Thyroid gland (tissue), 4 donors: ENCODE results near the gene PSMG4. TPM values are rescaled to one million over a fixed set of nuclear protein-coding genes. Genes with fewer than 3 reads are reported as not detected.

Experiments used
- DNase-seq, 2 donors: peaks; one replicate each; pipeline ENCODE4 v3.0.0-alpha.2; 2019
- H3K27ac ChIP-seq, 3 donors: fragments of 200-600 bp; sonication (generic); 1 replicate in 2 of 3; 2 replicates in 1 of 3; pipeline ENCODE4 v1.5.1; 2016 to 2019; ENCODE audit warnings: mild to moderate bottlenecking in 1 of 3, moderate library complexity in 1 of 3
- H3K27me3 ChIP-seq: fragments of 200-600 bp; sonication (generic); one replicate; pipeline ENCODE4 v1.5.1; 2019
- H3K36me3 ChIP-seq, 2 donors: fragments of 200-600 bp; sonication (generic); one replicate each; pipeline ENCODE4 v1.5.1; 2016 to 2019
- H3K4me1 ChIP-seq, 2 donors: fragments of 200-600 bp; sonication (generic); one replicate each; pipeline ENCODE4 v1.5.1; 2017 to 2019
- H3K4me3 ChIP-seq, 3 donors: fragments of 200-600 bp; sonication (generic); replicated peaks in 1 of 3; 1 replicate in 2 of 3; 2 replicates in 1 of 3; pipeline ENCODE4 v1.5.1; 2016; ENCODE audit warnings: mild to moderate bottlenecking in 1 of 3
- H3K9me3 ChIP-seq: fragments of 200-600 bp; sonication (generic); one replicate; pipeline ENCODE4 v1.5.1; 2017
- POLR2A ChIP-seq, 2 donors: fragments of 450-650 bp; IDR thresholded peaks; one replicate each; pipeline ENCODE4 v1.6.1; 2017; ENCODE audit warnings: antibody characterized with exemption in 2 of 2, mild to moderate bottlenecking in 2 of 2, moderate library complexity in 1 of 2
- WGBS, 2 donors: methylation state at CpG; one replicate each; pipeline ENCODE4 v1.1.5; 2017; 5-methylcytosine and 5-hydroxymethylcytosine counted together
- intact Hi-C: fragments of 100-400 bp; cut with DNase I; formaldehyde crosslinking; loops from one replicate; pipeline ENCODE4 v1.15.1; 2023
- total RNA-seq, 4 donors: library from RNA; depleted of rRNA; stranded (reverse); fragments of >200 nt; gene quantifications; one replicate each; pipeline ENCODE4 v1.2.3, GENCODE V29; 2016
- TF ChIP-seq, protein P1 (sequence below), 6 experiments: fragments of 200-600 bp in 3 of 6; fragments of 450-650 bp in 3 of 6; sonication (generic) in 3 of 6; IDR thresholded peaks; one replicate each; pipeline ENCODE4 v1.5.1; 2016 to 2019; ENCODE audit warnings: antibody characterized with exemption in 6 of 6, mild to moderate bottlenecking in 2 of 6, inconsistent platforms in 1 of 6, moderate library complexity in 1 of 6

Gene PSMG4
- total RNA-seq, 4 donors from 2014 or later, result 19.6 to 41.8 (median 34.4) TPM

DNA sequence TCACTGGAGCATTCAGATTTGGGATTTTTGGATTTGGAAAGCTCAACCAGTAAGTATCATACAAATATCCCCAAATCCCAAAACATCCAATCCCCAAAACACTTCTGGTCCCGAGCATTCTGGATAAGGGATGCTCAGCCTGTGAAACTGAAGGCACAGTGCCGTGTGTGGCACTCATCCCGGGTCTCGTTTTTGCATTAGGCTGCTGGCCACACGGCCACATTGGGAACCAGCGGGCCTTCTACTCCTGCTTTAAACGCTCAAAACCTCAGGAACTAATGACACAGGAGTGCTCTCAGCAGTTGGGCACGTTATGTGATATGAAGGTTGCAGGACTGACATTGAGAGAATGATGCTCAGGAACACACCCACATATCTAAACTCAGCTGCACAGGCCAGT lies 35.6 kb downstream of the PSMG4 start:
- H3K9me3 ChIP-seq, result no peaks in the 10 kb centered on the region
- H3K27ac ChIP-seq, result no peak overlapping the region
- DNase-seq, result no peak
- H3K4me3 ChIP-seq, result no peak overlapping the region
- TF ChIP-seq, protein P1, sequence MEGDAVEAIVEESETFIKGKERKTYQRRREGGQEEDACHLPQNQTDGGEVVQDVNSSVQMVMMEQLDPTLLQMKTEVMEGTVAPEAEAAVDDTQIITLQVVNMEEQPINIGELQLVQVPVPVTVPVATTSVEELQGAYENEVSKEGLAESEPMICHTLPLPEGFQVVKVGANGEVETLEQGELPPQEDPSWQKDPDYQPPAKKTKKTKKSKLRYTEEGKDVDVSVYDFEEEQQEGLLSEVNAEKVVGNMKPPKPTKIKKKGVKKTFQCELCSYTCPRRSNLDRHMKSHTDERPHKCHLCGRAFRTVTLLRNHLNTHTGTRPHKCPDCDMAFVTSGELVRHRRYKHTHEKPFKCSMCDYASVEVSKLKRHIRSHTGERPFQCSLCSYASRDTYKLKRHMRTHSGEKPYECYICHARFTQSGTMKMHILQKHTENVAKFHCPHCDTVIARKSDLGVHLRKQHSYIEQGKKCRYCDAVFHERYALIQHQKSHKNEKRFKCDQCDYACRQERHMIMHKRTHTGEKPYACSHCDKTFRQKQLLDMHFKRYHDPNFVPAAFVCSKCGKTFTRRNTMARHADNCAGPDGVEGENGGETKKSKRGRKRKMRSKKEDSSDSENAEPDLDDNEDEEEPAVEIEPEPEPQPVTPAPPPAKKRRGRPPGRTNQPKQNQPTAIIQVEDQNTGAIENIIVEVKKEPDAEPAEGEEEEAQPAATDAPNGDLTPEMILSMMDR (IDR thresholded peaks at IDR 0.05), result no peak
- 88 to 91% methylated on average over 8 of the region's 8 CpGs for WGBS, 2 donors
- intact Hi-C loops, result no loop called here
- H3K36me3 ChIP-seq, result no peaks in the 10 kb centered on the region
- H3K27me3 ChIP-seq, result no peaks in the 10 kb centered on the region
- no peaks in the 10 kb centered on the region for H3K4me1 ChIP-seq

- WGBS, 2 donors, result 72% methylated on average over 29 of the region's 29 CpGs
- H3K4me1 ChIP-seq, result no peaks in the 10 kb centered on the region
- H3K27ac ChIP-seq, result no peak overlapping the region
- TF ChIP-seq POLR2A (IDR thresholded peaks at IDR 0.05), result no peak
- TF ChIP-seq, protein P1 (IDR thresholded peaks at IDR 0.05), result no peak
- peak in 1 of 2 donors; percentile 51 for DNase-seq
- H3K27me3 ChIP-seq, result no peaks in the 10 kb centered on the region
- H3K36me3 ChIP-seq, result no peaks in the 10 kb centered on the region
- intact Hi-C loops, result no loop called here
- no peak overlapping the region for H3K4me3 ChIP-seq
- no peaks in the 10 kb centered on the region for H3K9me3 ChIP-seq
Measured at GRCh38 chr6:3294921-3295871, 36.4 kb downstream of the PSMG4 start.

DNA sequence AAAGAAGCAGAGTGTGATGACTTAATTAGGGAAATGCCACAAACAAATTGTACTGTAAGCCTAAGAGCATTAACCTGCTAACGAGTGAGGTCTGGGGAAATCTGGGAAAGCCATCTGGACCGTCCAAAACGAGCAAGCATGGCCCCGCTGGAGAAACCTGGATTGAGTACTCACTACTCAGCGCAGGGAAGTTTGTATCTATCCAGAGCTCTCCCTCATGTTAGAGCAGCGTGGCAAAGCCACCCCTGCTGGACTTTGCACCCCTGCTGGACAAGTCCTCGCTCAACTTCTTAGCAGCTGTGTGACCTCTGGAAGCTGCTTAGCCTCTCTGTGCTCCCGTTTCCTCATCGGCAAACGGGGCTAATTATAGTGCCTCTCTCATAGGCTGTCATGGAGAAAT lies 37.3 kb downstream of the PSMG4 start:
- no peaks in the 10 kb centered on the region for H3K27me3 ChIP-seq
- intact Hi-C loops, result no loop called here
- WGBS, 2 donors, result 87 to 93% methylated on average over 10 of the region's 10 CpGs
- no peak for DNase-seq
- no peaks in the 10 kb centered on the region for H3K36me3 ChIP-seq
- TF ChIP-seq, protein P1 (IDR thresholded peaks at IDR 0.05), result no peak
- TF ChIP-seq POLR2A (IDR thresholded peaks at IDR 0.05), result no peak
- no peaks in the 10 kb centered on the region for H3K9me3 ChIP-seq
- no peaks in the 10 kb centered on the region for H3K4me1 ChIP-seq
- H3K4me3 ChIP-seq, result no peak overlapping the region
- H3K27ac ChIP-seq, result no peak overlapping the region

DNA sequence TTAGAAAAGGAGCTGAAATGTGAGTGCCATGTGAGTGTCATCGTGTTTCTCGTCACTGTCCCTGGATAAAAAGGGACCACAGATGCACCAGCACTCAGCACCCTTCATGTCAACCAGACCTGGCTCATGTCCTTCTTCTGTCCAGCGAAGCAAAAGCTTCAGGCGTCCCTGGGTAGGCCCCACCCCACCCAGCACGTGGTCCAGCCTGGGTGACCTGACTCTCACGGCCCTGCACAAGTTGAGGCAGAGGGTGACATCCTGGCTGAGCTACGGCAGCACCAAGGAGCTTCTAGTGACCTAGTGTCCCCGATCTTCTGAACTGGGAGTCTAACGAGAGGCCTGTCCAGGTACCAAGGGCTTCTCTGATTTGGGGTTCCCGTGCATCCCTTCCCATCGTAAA lies 37.8 kb downstream of the PSMG4 start:
- Histone ChIP-seq H3K36me3 (no peaks in the 10 kb centered on the region), H3K9me3 (no peaks in the 10 kb centered on the region), H3K27ac (no peak overlapping the region), H3K4me1 (no peaks in the 10 kb centered on the region), H3K27me3 (no peaks in the 10 kb centered on the region), H3K4me3 (no peak overlapping the region)
- DNase-seq, result no peak
- WGBS, 2 donors, result 88 to 90% methylated on average over 9 to 11 of the region's 11 CpGs
- intact Hi-C loops, result no loop called here
- TF ChIP-seq, protein P1 (IDR thresholded peaks at IDR 0.05), result no peak
- TF ChIP-seq POLR2A (IDR thresholded peaks at IDR 0.05), result no peak

- no peak for TF ChIP-seq POLR2A (IDR thresholded peaks at IDR 0.05)
- TF ChIP-seq, protein P1 (IDR thresholded peaks at IDR 0.05), result no peak
- intact Hi-C loops, result no loop called here
- H3K36me3 ChIP-seq, result no peaks in the 10 kb centered on the region
- 85 to 88% methylated on average over 9 of the region's 9 CpGs for WGBS, 2 donors
- H3K9me3 ChIP-seq, result no peaks in the 10 kb centered on the region
- H3K27me3 ChIP-seq, result no peaks in the 10 kb centered on the region
- DNase-seq, result no peak
- no peak overlapping the region for H3K4me3 ChIP-seq
- no peak overlapping the region for H3K27ac ChIP-seq
- H3K4me1 ChIP-seq, result no peaks in the 10 kb centered on the region
Measured at GRCh38 chr6:3297006-3297405, 38.3 kb downstream of the PSMG4 start.
